HL-60 (cell line): ENCODE results near the gene EXOC5.
A peak's percentile ranks its signal among the peaks of the same experiment; 100 is the strongest.

ENCODE experiments used
- DNase-seq, 2 experiments: peaks; one replicate each; pipeline ENCODE4 v3.0.0-alpha.2; 2010 to 2020; ENCODE audit warnings: low read depth in 1 of 2, low spot score in 1 of 2
- H3K27ac ChIP-seq: fragments of 250-450 bp; sonication (Bioruptor Pico); replicated peaks from 2 replicates; pipeline ENCODE4 v1.5.1; 2020; ENCODE audit warnings: mild to moderate bottlenecking, moderate library complexity
- H3K27me3 ChIP-seq: fragments of 250-450 bp; sonication (Bioruptor Pico); 2 replicates; pipeline ENCODE4 v1.5.1; 2021; ENCODE audit warnings: mild to moderate bottlenecking, moderate library complexity; ENCODE audit not compliant: insufficient read depth, poor library complexity, severe bottlenecking
- H3K4me3 ChIP-seq: replicated peaks from 2 replicates; pipeline ENCODE4 v1.5.1; 2011; ENCODE audit warnings: mild to moderate bottlenecking, control low read depth, low read length; ENCODE audit not compliant: insufficient read depth
- CTCF ChIP-seq: IDR thresholded peaks from one replicate; pipeline ENCODE4 v1.5.1; 2011; ENCODE audit warnings: low read length, control low read depth, inconsistent platforms; ENCODE audit not compliant: insufficient read depth
- GABPA ChIP-seq: IDR thresholded peaks from 2 replicates; pipeline ENCODE4 v1.6.1; 2012; ENCODE audit warnings: low read depth
- POLR2AphosphoS5 ChIP-seq: IDR thresholded peaks from 2 replicates; pipeline ENCODE4 v1.6.1; 2012; ENCODE audit warnings: low read depth
- SPI1 ChIP-seq: IDR thresholded peaks from 2 replicates; pipeline ENCODE4 v1.6.1; 2012; ENCODE audit warnings: low read depth, mild to moderate bottlenecking, borderline replicate concordance
- long read RNA-seq: library from polyadenylated mRNA; unstranded; transcript quantifications from one replicate; pipeline ENCODE4 v2.0.0, GENCODE V29; 2020
- TF ChIP-seq, protein P1 (sequence below): IDR thresholded peaks from 2 replicates; pipeline ENCODE4 v1.6.1; 2012; ENCODE audit warnings: low read depth; ENCODE audit not compliant: insufficient replicate concordance

EXOC5 gene, protein sequence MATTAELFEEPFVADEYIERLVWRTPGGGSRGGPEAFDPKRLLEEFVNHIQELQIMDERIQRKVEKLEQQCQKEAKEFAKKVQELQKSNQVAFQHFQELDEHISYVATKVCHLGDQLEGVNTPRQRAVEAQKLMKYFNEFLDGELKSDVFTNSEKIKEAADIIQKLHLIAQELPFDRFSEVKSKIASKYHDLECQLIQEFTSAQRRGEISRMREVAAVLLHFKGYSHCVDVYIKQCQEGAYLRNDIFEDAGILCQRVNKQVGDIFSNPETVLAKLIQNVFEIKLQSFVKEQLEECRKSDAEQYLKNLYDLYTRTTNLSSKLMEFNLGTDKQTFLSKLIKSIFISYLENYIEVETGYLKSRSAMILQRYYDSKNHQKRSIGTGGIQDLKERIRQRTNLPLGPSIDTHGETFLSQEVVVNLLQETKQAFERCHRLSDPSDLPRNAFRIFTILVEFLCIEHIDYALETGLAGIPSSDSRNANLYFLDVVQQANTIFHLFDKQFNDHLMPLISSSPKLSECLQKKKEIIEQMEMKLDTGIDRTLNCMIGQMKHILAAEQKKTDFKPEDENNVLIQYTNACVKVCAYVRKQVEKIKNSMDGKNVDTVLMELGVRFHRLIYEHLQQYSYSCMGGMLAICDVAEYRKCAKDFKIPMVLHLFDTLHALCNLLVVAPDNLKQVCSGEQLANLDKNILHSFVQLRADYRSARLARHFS
- long read RNA-seq, full-length matches to known transcripts: 182 of 240 reads
- long read RNA-seq, partial matches to known transcripts: 37 of 240 reads
- long read RNA-seq, other reads (novel, unspliced or antisense): 21 of 240 reads

DNA sequence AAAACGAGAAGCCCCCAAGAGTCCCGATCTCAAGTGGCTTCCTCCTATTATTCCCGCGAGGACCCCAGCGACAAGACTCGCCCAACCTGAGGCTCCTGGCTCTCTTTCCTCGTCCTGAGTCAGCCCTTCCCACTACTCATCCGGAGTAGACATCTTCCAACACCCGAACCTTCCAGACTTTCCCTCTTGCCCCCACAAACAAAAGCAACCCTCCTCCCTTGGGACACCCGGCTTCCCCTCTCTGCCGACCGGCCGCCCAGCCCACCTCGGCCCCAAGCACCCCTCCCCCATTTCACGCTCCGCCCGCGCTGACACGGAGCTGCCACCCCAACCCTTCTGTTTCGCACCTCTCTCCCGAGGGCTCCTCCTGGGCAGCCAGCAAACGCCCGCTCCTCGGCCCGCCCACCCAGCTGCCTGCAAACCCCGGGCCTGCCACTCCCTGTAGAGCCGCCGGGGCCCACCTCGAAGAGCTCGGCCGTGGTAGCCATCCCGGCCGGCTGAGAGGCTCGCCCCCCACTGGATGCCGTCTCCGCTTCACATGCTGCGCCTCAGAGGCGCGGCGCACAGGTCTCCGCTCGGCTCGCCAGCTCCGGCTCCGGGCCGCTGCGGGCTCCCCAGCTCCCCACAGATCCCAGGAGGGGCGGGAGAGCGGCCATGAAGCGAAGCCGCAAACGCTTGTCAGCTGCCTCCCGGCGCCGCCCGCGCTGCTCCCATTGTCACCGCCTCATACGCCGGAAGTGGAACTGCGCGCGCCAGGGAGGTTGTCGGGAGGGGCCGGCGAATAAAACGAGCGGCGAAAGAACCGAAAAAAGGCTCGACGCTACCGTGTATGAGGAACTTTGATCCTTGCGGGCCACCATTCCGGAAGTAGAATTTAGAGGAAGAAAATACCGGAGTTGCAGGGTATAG, at the start of gene EXOC5, which contains the start of gene AP5M1:
Gene EXOC5, minus strand, starts transcription at position 745 of the 909 bp plus-strand sequence. Its CDS starts 257 bp downstream, at position 488.
Gene AP5M1, plus strand, starts transcription at position 811 of the 909 bp plus-strand sequence. CDS start 344 bp downstream, outside the sequence.
- no peaks in the 10 kb centered on the region for H3K27me3 ChIP-seq
- TF ChIP-seq GABPA (peak; percentile 80), CTCF (no peak), SPI1 (peak; percentile 28; the same call in 1 of the 2 replicates), POLR2AphosphoS5 (no peak)
- TF ChIP-seq, protein P1, sequence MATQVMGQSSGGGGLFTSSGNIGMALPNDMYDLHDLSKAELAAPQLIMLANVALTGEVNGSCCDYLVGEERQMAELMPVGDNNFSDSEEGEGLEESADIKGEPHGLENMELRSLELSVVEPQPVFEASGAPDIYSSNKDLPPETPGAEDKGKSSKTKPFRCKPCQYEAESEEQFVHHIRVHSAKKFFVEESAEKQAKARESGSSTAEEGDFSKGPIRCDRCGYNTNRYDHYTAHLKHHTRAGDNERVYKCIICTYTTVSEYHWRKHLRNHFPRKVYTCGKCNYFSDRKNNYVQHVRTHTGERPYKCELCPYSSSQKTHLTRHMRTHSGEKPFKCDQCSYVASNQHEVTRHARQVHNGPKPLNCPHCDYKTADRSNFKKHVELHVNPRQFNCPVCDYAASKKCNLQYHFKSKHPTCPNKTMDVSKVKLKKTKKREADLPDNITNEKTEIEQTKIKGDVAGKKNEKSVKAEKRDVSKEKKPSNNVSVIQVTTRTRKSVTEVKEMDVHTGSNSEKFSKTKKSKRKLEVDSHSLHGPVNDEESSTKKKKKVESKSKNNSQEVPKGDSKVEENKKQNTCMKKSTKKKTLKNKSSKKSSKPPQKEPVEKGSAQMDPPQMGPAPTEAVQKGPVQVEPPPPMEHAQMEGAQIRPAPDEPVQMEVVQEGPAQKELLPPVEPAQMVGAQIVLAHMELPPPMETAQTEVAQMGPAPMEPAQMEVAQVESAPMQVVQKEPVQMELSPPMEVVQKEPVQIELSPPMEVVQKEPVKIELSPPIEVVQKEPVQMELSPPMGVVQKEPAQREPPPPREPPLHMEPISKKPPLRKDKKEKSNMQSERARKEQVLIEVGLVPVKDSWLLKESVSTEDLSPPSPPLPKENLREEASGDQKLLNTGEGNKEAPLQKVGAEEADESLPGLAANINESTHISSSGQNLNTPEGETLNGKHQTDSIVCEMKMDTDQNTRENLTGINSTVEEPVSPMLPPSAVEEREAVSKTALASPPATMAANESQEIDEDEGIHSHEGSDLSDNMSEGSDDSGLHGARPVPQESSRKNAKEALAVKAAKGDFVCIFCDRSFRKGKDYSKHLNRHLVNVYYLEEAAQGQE: peak; percentile 52
- DNase-seq: peak; percentile 86 to 95
- peak within 1 kb of the TSS; percentile 92 for H3K4me3 ChIP-seq
- peak within 1 kb of the TSS; percentile 88 for H3K27ac ChIP-seq

DNA sequence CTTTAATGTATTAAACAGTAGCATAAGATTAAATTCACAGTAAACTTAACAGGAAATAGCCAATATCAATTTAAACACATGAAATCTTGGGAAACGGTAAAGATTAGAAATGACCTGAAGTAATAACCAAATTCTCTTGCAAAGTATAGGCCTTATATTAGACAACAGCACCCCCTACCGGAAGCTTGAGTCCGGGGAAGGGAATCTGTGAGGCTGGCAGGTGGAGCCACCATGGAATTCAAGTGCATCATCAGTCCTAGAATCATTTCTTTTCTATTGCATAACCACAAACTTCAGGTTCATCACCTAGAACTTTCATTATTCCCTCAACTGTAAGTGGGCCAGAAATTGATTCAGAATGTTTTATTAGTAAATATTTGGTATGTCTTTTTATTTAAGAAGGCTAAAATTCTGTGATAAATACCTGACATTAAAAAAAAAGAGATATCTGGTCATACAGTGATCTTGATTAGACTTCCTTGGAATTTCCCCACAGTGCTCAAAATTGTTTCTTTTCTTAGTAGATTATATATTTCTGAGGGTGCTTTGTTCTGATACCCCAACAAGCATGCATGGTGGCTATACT, 48.6 kb upstream of the EXOC5 start:
- TF ChIP-seq POLR2AphosphoS5: no peak
- TF ChIP-seq, protein P1: no peak
- TF ChIP-seq CTCF: peak; percentile 54
- TF ChIP-seq SPI1: no peak
- no peak for TF ChIP-seq GABPA
- H3K4me3 ChIP-seq: no peak overlapping the region
- peaks cover 3% of the 10 kb centered on the region for H3K27me3 ChIP-seq
- H3K27ac ChIP-seq: no peak overlapping the region
- peak; percentile 42 to 72 for DNase-seq

GRCh38 chr14:57314396-57315089, 45.8 kb upstream of the EXOC5 start:
- peaks cover 2% of the 10 kb centered on the region for H3K27me3 ChIP-seq
- TF ChIP-seq GABPA (no peak), POLR2AphosphoS5 (no peak), CTCF (no peak), SPI1 (no peak)
- TF ChIP-seq, protein P1: no peak
- no peak overlapping the region for H3K27ac ChIP-seq
- peak in 1 of 2 experiments; percentile 5 for DNase-seq
- no peak overlapping the region for H3K4me3 ChIP-seq
